Parathyroid adenoma (tissue), 2 donors: ENCODE data around the gene PIGH.
"Not testable (repeated sequence)": the region's sequence is repeated elsewhere in the genome, so short reads cannot be mapped to it uniquely, and the experiment has no call there.

ENCODE experiments used
- H2AFZ ChIP-seq: fragments of 300-600 bp; sonication (generic); one replicate; pipeline ENCODE4 v1.7.0; 2017; ENCODE audit warnings: antibody characterized with exemption, mild to moderate bottlenecking
- H3K27ac ChIP-seq: fragments of 300-600 bp; sonication (generic); one replicate; pipeline ENCODE4 v1.7.0; 2017
- H3K27me3 ChIP-seq: fragments of 300-600 bp; sonication (generic); one replicate; pipeline ENCODE4 v1.7.0; 2017; ENCODE audit warnings: low read length; ENCODE audit not compliant: control insufficient read depth, insufficient read depth
- H3K36me3 ChIP-seq: fragments of 300-600 bp; sonication (generic); one replicate; pipeline ENCODE4 v1.7.0; 2017; ENCODE audit warnings: low read length; ENCODE audit not compliant: control insufficient read depth, insufficient read depth
- H3K4me1 ChIP-seq: fragments of 300-600 bp; sonication (generic); one replicate; pipeline ENCODE4 v1.7.0; 2017; ENCODE audit warnings: control low read depth
- H3K4me2 ChIP-seq: fragments of 300-600 bp; sonication (generic); one replicate; pipeline ENCODE4 v1.7.0; 2017; ENCODE audit warnings: low read length
- H3K4me3 ChIP-seq: fragments of 300-600 bp; sonication (generic); one replicate; pipeline ENCODE4 v1.7.0; 2017; ENCODE audit warnings: low read depth, low read length
- H3K79me2 ChIP-seq: fragments of 300-600 bp; sonication (generic); one replicate; pipeline ENCODE4 v1.7.0; 2017; ENCODE audit warnings: control low read depth
- H3K9ac ChIP-seq: fragments of 300-600 bp; sonication (generic); one replicate; pipeline ENCODE4 v1.7.0; 2017; ENCODE audit warnings: mild to moderate bottlenecking
- H3K9me3 ChIP-seq: fragments of 300-600 bp; sonication (generic); one replicate; pipeline ENCODE4 v1.7.0; 2017; ENCODE audit warnings: low read length; ENCODE audit not compliant: control insufficient read depth
- TF ChIP-seq, protein P1 (sequence below): fragments of 300-600 bp; sonication (generic); IDR thresholded peaks from one replicate; pipeline ENCODE4 v1.7.0; 2017; ENCODE audit warnings: antibody characterized with exemption, mild to moderate bottlenecking
- donor health status: primary hyperparathyroidism.

PIGH gene

DNA sequence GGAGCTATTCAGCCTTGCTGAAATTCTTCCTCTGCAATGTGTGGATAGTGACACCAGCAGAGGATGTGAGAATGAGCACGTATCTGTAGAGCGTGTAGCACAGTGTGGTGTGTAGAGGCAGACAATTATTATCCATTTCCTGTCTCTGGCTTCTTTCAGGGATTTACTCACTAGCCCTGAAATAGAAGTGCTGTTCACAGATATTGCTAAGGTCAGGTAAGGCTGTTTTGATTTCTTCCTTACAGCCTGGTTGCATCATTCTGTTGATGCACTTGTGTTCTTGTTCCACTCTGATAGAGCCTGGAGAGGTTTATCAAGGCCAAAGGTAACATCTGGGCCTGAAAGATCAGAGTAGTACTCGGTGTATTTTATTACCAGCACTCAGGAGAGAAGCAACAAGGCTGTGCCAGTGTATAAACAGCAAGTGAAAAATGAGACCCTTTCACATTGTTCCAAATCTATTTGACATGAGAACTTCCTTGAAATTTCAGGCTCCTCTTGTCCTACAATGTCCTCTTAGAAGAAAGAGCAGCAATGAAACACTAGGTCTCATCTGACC is 36.4 kb upstream of the PIGH start:
- H3K9ac ChIP-seq, result no peak overlapping the region
- peaks cover 12% of the 10 kb centered on the region for H3K4me1 ChIP-seq
- no peak overlapping the region for H2AFZ ChIP-seq
- TF ChIP-seq, protein P1, sequence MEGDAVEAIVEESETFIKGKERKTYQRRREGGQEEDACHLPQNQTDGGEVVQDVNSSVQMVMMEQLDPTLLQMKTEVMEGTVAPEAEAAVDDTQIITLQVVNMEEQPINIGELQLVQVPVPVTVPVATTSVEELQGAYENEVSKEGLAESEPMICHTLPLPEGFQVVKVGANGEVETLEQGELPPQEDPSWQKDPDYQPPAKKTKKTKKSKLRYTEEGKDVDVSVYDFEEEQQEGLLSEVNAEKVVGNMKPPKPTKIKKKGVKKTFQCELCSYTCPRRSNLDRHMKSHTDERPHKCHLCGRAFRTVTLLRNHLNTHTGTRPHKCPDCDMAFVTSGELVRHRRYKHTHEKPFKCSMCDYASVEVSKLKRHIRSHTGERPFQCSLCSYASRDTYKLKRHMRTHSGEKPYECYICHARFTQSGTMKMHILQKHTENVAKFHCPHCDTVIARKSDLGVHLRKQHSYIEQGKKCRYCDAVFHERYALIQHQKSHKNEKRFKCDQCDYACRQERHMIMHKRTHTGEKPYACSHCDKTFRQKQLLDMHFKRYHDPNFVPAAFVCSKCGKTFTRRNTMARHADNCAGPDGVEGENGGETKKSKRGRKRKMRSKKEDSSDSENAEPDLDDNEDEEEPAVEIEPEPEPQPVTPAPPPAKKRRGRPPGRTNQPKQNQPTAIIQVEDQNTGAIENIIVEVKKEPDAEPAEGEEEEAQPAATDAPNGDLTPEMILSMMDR, result no peak
- H3K27ac ChIP-seq, result peak overlapping the region; percentile 83
- H3K4me2 ChIP-seq, result peak overlapping the region; percentile 47
- peak overlapping the region; percentile 24 for H3K4me3 ChIP-seq
- H3K27me3 ChIP-seq, result no peaks in the 10 kb centered on the region
- H3K36me3 ChIP-seq, result no peaks in the 10 kb centered on the region
- H3K79me2 ChIP-seq, result peaks cover 9% of the 10 kb centered on the region
- H3K9me3 ChIP-seq, result no peaks in the 10 kb centered on the region

DNA sequence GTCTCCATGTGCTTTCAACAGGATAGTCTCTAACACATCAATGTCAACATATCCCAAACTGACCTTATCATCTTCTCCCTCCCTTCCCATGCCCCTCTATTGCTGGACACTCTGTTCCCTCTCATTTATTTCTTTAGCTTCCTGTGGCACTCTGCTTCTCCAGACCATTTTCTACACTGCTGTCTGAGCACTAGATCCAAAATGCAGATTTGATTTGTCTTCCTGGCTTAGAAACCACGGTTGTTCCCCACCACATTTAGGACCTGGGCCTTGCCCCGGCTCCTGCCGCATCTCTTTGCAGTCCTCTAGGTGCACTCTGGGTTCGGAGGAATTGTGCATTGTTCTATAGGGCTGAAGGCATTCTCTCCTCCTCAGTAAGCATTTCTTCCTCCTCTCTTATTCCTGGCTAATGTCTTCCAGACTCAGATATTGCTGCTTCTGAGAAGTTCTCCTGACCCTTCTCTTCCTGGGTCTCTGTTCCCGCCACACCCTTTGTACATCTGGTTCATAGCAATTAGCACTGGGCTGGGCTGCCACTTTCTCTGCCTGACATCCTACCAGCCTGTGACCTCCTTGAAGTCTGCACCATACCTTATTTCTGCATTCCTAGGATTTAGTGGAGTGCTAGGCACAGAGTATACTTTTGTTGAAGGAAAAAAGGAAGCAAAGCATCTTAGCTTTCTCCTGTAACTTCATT is 33.5 kb upstream of the PIGH start:
- no peak overlapping the region for H3K4me2 ChIP-seq

DNA sequence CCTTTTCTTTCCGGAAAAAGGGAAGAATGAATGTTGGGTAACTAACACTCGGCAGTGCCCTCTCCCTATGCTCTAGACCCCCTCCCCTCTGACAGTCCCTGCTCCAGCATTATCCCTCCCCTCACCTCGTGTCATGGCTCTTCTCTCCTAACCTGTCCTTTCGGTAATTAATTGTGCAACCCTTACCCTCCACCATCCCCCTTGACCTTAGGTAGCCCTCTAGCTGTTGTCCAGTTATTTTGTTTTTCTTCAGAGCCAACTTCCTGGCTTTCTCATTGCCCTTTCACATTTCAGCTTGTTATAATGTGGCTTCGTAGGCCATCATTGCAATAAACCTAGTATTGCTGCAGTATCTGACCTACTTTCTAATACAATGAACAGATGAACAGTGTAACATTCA is 30.9 kb upstream of the PIGH start:
- TF ChIP-seq, protein P1, result no peak
- Histone ChIP-seq H3K27ac (no peak overlapping the region), H3K4me1 (peaks cover 4% of the 10 kb centered on the region)

More for the DNA sequence above, 33.5 kb upstream of the PIGH start:
- TF ChIP-seq, protein P1, result no peak
- Histone ChIP-seq H3K27me3 (no peaks in the 10 kb centered on the region), H3K9ac (no peak overlapping the region), H2AFZ (no peak overlapping the region), H3K4me3 (no peak overlapping the region), H3K36me3 (no peaks in the 10 kb centered on the region), H3K9me3 (no peaks in the 10 kb centered on the region), H3K4me1 (peaks cover 14% of the 10 kb centered on the region), H3K79me2 (peaks cover 9% of the 10 kb centered on the region), H3K27ac (no peak overlapping the region)

DNA sequence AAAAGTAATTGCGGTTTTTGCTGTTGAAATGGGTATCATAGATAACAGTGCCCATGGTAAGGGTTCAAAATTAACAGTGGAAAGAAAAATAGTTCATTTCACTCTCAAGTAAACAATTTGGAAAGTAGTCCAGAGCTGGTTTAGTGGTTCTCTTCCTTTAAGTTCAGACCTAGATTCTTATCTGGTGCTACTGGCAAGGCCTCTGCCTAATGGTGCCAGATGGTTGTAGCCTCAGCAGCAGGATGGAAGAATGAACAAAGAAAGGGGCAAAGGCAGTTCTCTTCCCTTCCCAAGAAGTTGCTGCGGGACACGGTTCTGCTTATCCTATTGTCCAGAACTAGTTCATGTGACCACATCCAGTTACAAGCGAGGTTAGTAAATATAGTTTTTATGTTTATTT is 30.1 kb upstream of the PIGH start:
- no peaks in the 10 kb centered on the region for H3K27me3 ChIP-seq
- TF ChIP-seq, protein P1, result no peak
- no peaks in the 10 kb centered on the region for H3K36me3 ChIP-seq
- no peak overlapping the region for H3K4me3 ChIP-seq
- peaks cover 13% of the 10 kb centered on the region for H3K79me2 ChIP-seq
- H3K4me1 ChIP-seq, result peaks cover 3% of the 10 kb centered on the region
- H3K27ac ChIP-seq, result no peak overlapping the region
- no peak overlapping the region for H3K4me2 ChIP-seq
- H3K9me3 ChIP-seq, result no peaks in the 10 kb centered on the region
- no peak overlapping the region for H2AFZ ChIP-seq
- no peak overlapping the region for H3K9ac ChIP-seq

More for the DNA sequence above, 30.9 kb upstream of the PIGH start:
- Histone ChIP-seq H3K27me3 (no peaks in the 10 kb centered on the region), H3K4me3 (no peak overlapping the region), H3K9me3 (no peaks in the 10 kb centered on the region), H3K9ac (no peak overlapping the region), H3K36me3 (no peaks in the 10 kb centered on the region), H3K79me2 (peaks cover 15% of the 10 kb centered on the region), H2AFZ (no peak overlapping the region), H3K4me2 (no peak overlapping the region)

DNA sequence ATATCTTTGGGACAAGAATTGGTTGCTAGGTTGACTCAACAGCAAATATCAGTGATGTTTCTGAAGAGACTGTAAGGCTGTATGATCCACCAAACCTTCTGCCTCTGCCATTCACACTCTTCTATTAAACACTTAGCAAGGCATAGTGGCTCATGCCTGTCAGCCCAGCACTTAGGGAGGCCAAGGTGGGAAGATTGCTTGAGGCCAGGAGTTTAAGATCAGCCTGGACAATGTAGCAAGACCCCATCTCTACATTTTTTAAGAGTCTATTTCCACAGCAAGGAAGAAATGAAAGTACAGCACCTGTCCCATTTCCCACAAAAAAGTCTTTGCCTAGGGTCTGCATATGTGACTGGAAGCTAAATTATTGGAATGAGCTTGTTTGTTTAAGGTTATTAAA is 27.5 kb upstream of the PIGH start:
- no peak overlapping the region for H3K9ac ChIP-seq
- H3K4me2 ChIP-seq, result no peak overlapping the region
- no peaks in the 10 kb centered on the region for H3K9me3 ChIP-seq
- H3K36me3 ChIP-seq, result no peaks in the 10 kb centered on the region
- H3K27me3 ChIP-seq, result no peaks in the 10 kb centered on the region
- TF ChIP-seq, protein P1, result no peak
- H3K27ac ChIP-seq, result no peak overlapping the region
- H3K4me1 ChIP-seq, result peaks cover 12% of the 10 kb centered on the region
- no peak overlapping the region for H2AFZ ChIP-seq
- no peak overlapping the region for H3K4me3 ChIP-seq
- peaks cover 28% of the 10 kb centered on the region for H3K79me2 ChIP-seq

DNA sequence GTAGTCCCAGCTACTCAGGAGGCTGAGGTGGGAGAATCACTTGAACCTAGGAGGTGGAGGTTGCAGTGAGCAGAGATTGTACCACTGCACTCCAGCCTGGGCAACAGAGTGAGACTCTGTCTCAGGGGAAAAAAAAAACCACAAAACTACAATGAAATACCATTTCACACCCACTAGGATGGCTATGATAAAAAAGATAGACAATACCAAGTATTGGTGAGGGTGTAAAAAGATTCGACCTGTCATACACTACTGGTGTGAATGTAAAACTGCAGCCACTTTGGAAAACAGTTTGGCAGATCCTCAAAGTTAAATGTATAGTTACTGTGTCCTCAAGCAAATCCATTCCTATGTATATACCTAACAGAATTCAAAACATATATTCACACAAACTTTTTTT is 26.1 kb upstream of the PIGH start:
- not testable (repeated sequence) for H3K4me3 ChIP-seq, H3K9ac ChIP-seq, H3K9me3 ChIP-seq, H3K36me3 ChIP-seq, H3K27ac ChIP-seq, H2AFZ ChIP-seq, H3K4me2 ChIP-seq, H3K27me3 ChIP-seq
- peaks cover 23% of the 10 kb centered on the region for H3K79me2 ChIP-seq
- peaks cover 21% of the 10 kb centered on the region for H3K4me1 ChIP-seq
